ENCODE results near the gene NBAS. TPM values are rescaled to one million over a fixed set of nuclear protein-coding genes. Genes with fewer than 3 reads are reported as not detected.

The NBAS gene
- total RNA-seq, 4 donors from 2014 or later, result 22.8 to 32.0 (median 23.7) TPM

- intact Hi-C loops (cut with DNase I), result no loop called here
- peaks cover 10 to 90% (median 13%) of the 10 kb centered on the region in 3 donors for H3K36me3 ChIP-seq
- 71 to 91% methylated on average over 2 of the region's 2 CpGs for WGBS, 2 donors
Measured at GRCh38 chr2:15471606-15472005, 89.5 kb downstream of the NBAS start.

GRCh38 chr2:15460112-15460620 is 101.0 kb downstream of the NBAS start:
- Histone ChIP-seq H3K27me3 (no peaks in the 10 kb centered on the region), H3K9me3 (no peaks in the 10 kb centered on the region), H3K27ac (no peak overlapping the region), H3K36me3 (peaks cover 0 to 77% (median 0%) of the 10 kb centered on the region in 3 donors), H3K4me3 (no peak overlapping the region), H3K4me1 (no peaks in the 10 kb centered on the region)
- TF ChIP-seq CTCF (IDR thresholded peaks at IDR 0.05), result no peak
- TF ChIP-seq POLR2A (IDR thresholded peaks at IDR 0.05), result no peak
- intact Hi-C loops (cut with DNase I), result no loop called here
- no peak for DNase-seq
- WGBS, 2 donors, result 94% methylated on average over 1 of the region's 1 CpG

More at GRCh38 chr2:15471606-15472005, 89.5 kb downstream of the NBAS start:
- H3K27ac ChIP-seq, result no peak overlapping the region
- TF ChIP-seq CTCF (IDR thresholded peaks at IDR 0.05), result no peak
- TF ChIP-seq POLR2A (IDR thresholded peaks at IDR 0.05), result no peak
- no peak overlapping the region for H3K4me3 ChIP-seq
- no peaks in the 10 kb centered on the region for H3K27me3 ChIP-seq
- DNase-seq, result no peak
- no peaks in the 10 kb centered on the region for H3K4me1 ChIP-seq
- no peaks in the 10 kb centered on the region for H3K9me3 ChIP-seq

- no peak for DNase-seq
- Histone ChIP-seq H3K4me1 (no peaks in the 10 kb centered on the region), H3K4me3 (no peak overlapping the region), H3K36me3 (peaks cover 0 to 77% (median 0%) of the 10 kb centered on the region in 3 donors), H3K27me3 (no peaks in the 10 kb centered on the region), H3K27ac (no peak overlapping the region), H3K9me3 (no peaks in the 10 kb centered on the region)
- intact Hi-C loops (cut with DNase I), result no loop called here
- WGBS, 2 donors, result 90 to 100% methylated on average over 2 of the region's 2 CpGs
- TF ChIP-seq CTCF (IDR thresholded peaks at IDR 0.05), result no peak
- no peak for TF ChIP-seq POLR2A (IDR thresholded peaks at IDR 0.05)
Measured at GRCh38 chr2:15458277-15458676, 102.9 kb downstream of the NBAS start.

GRCh38 chr2:15457868-15458267 is 103.3 kb downstream of the NBAS start:
- DNase-seq, result no peak
- intact Hi-C loops (cut with DNase I), result no loop called here
- no peak for TF ChIP-seq POLR2A (IDR thresholded peaks at IDR 0.05)
- TF ChIP-seq CTCF (IDR thresholded peaks at IDR 0.05), result no peak
- H3K4me3 ChIP-seq, result no peak overlapping the region
- H3K27me3 ChIP-seq, result no peaks in the 10 kb centered on the region
- WGBS, 2 donors, result 83 to 88% methylated on average over 5 of the region's 5 CpGs
- peaks cover 0 to 77% (median 0%) of the 10 kb centered on the region in 3 donors for H3K36me3 ChIP-seq
- no peaks in the 10 kb centered on the region for H3K4me1 ChIP-seq
- no peaks in the 10 kb centered on the region for H3K9me3 ChIP-seq
- no peak overlapping the region for H3K27ac ChIP-seq

- Histone ChIP-seq H3K27me3 (no peaks in the 10 kb centered on the region), H3K27ac (no peak overlapping the region), H3K36me3 (peaks cover 0 to 67% (median 0%) of the 10 kb centered on the region in 3 donors), H3K4me3 (no peak overlapping the region), H3K9me3 (no peaks in the 10 kb centered on the region), H3K4me1 (no peaks in the 10 kb centered on the region)
- DNase-seq, result no peak
- intact Hi-C loops (cut with DNase I), result no loop called here
- TF ChIP-seq CTCF (IDR thresholded peaks at IDR 0.05) (no peak), POLR2A (IDR thresholded peaks at IDR 0.05) (no peak)
- 66 to 87% methylated on average over 3 of the region's 3 CpGs for WGBS, 2 donors
Measured at GRCh38 chr2:15456352-15456751, 104.8 kb downstream of the NBAS start.

All from esophagus squamous epithelium (tissue), 5 donors.